SH-SY5Y (cell line): ENCODE data around the gene EPHB4.

Experiments used
- GATA2 ChIP-seq: IDR thresholded peaks from 2 replicates; pipeline ENCODE4 v1.6.1; 2011; ENCODE audit warnings: mild to moderate bottlenecking, low read depth, low read length
- GATA3 ChIP-seq: IDR thresholded peaks from 2 replicates; pipeline ENCODE4 v1.6.1; 2011; ENCODE audit warnings: low read depth, mild to moderate bottlenecking, low read length, moderate library complexity

DNA sequence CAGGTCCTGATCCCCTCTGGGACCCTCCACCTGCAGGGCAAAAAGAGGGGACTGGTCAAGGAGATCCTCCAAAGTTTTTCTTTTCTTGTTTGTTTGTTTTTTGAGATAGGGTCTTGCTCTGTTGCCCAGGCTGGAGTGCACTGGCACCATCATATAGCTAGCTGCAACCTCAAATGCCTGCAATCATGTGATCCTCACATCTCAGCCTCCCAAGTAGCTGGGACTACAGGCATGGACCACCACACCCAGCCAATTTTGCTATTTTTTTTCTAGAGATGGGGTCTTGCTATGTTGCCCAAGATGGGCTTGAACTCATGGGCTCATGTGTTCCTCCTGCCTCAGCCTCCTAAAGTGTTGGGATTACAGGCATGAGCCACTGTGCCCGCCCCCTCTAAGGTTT, 41.0 kb downstream of the EPHB4 start:
- no peak for TF ChIP-seq GATA3
- TF ChIP-seq GATA2: no peak
